Testis (tissue), 3 donors: Measurements from ENCODE around the gene APOE. TPM values are rescaled to one million over a fixed set of nuclear protein-coding genes. Genes with fewer than 3 reads are reported as not detected.

ENCODE experiments used
- DNase-seq: peaks from one replicate; pipeline ENCODE4 v3.0.0-alpha.2; 2019
- H3K27ac ChIP-seq, 2 donors: fragments of 200-600 bp; sonication (generic); one replicate each; pipeline ENCODE4 v1.5.1; 2019
- H3K27me3 ChIP-seq: fragments of 200-600 bp; sonication (generic); one replicate; pipeline ENCODE4 v1.5.1; 2019
- H3K36me3 ChIP-seq: fragments of 200-600 bp; sonication (generic); one replicate; pipeline ENCODE4 v1.5.1; 2017; ENCODE audit warnings: low read depth; ENCODE audit errors: missing control alignments
- H3K4me1 ChIP-seq: fragments of 200-600 bp; sonication (generic); one replicate; pipeline ENCODE4 v1.5.1; 2019
- H3K4me3 ChIP-seq, 2 donors: fragments of 200-600 bp; sonication (generic); one replicate each; pipeline ENCODE4 v1.5.1; 2017 to 2019
- H3K9me3 ChIP-seq: fragments of 200-600 bp; sonication (generic); one replicate; pipeline ENCODE4 v1.5.1; 2017
- POLR2A ChIP-seq: fragments of 450-650 bp; IDR thresholded peaks from one replicate; pipeline ENCODE4 v1.6.1; 2017; ENCODE audit warnings: antibody characterized with exemption, mild to moderate bottlenecking, moderate library complexity
- WGBS, 2 donors: methylation state at CpG; one replicate each; pipeline ENCODE4 v1.1.5; 2018; 5-methylcytosine and 5-hydroxymethylcytosine counted together
- intact Hi-C: fragments of 100-400 bp; cut with DNase I; formaldehyde crosslinking; loops from one replicate; pipeline ENCODE4 v1.15.1; 2023; ENCODE audit warnings: low total_unique reads
- polyA plus RNA-seq: library from polyadenylated mRNA; stranded (reverse); fragments of 350-450 nt; fragmentation: Illumina TruSeq; extraction: RNeasy Lipid Tissue Mini Kit (QIAGEN cat#74804); gene quantifications from one replicate; pipeline ENCODE4 v1.2.3, GENCODE V29; 2014; ENCODE audit warnings: low read depth, low replicate concordance; ENCODE audit not compliant: insufficient read depth
- total RNA-seq, 2 donors: library from RNA; depleted of rRNA; stranded (reverse); fragments of >200 nt; gene quantifications; one replicate each; pipeline ENCODE4 v1.2.3, GENCODE V29; 2016
- TF ChIP-seq, protein P1 (sequence below), 3 experiments: fragments of 450-650 bp in 2 of 3; fragments of 200-600 bp in 1 of 3; sonication (generic) in 1 of 3; IDR thresholded peaks; one replicate each; pipeline ENCODE4 v1.5.1; 2016 to 2019; ENCODE audit warnings: antibody characterized with exemption in 3 of 3, mild to moderate bottlenecking in 2 of 3, moderate library complexity in 1 of 3

Gene APOE
- total and polyA plus RNA-seq, 3 donors from 2014 or later, result 185 to 494 (median 215) TPM

DNA sequence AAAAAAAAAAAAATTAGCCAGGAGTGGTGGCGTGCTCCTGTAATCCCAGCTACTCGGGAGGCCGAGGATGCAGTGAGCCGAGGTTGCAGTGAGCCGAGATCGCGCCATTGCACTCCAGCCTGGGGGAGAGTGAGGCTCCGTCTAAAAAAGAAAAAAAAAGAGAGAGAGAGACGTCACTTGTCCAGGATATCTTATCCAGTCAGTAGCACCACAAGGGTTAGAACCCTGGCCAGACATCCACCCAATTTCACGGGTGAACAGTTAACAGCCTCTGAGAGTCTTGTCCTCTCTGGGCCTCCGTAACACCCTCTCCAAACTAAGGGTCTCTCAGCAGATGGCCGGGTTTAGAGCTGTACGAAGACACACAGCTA lies 48.7 kb downstream of the APOE start:
- TF ChIP-seq, protein P1, sequence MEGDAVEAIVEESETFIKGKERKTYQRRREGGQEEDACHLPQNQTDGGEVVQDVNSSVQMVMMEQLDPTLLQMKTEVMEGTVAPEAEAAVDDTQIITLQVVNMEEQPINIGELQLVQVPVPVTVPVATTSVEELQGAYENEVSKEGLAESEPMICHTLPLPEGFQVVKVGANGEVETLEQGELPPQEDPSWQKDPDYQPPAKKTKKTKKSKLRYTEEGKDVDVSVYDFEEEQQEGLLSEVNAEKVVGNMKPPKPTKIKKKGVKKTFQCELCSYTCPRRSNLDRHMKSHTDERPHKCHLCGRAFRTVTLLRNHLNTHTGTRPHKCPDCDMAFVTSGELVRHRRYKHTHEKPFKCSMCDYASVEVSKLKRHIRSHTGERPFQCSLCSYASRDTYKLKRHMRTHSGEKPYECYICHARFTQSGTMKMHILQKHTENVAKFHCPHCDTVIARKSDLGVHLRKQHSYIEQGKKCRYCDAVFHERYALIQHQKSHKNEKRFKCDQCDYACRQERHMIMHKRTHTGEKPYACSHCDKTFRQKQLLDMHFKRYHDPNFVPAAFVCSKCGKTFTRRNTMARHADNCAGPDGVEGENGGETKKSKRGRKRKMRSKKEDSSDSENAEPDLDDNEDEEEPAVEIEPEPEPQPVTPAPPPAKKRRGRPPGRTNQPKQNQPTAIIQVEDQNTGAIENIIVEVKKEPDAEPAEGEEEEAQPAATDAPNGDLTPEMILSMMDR (IDR thresholded peaks at IDR 0.05), result no peak
- no peak for TF ChIP-seq POLR2A
- H3K27me3 ChIP-seq, result no peaks in the 10 kb centered on the region
- peak overlapping the region; percentile 99 to 100 for H3K4me3 ChIP-seq
- WGBS, 2 donors, result 19 to 21% methylated on average over 13 of the region's 13 CpGs
- DNase-seq, result no peak
- peaks cover 47% of the 10 kb centered on the region for H3K4me1 ChIP-seq
- intact Hi-C loops, result loop anchor here (5.0 kb wide), 1 partner anchor 52 kb away; no protein-coding TSS in a partner anchor
- H3K9me3 ChIP-seq, result no peaks in the 10 kb centered on the region
- no peaks in the 10 kb centered on the region for H3K36me3 ChIP-seq
- H3K27ac ChIP-seq, result peak overlapping the region; percentile 93 to 96

DNA sequence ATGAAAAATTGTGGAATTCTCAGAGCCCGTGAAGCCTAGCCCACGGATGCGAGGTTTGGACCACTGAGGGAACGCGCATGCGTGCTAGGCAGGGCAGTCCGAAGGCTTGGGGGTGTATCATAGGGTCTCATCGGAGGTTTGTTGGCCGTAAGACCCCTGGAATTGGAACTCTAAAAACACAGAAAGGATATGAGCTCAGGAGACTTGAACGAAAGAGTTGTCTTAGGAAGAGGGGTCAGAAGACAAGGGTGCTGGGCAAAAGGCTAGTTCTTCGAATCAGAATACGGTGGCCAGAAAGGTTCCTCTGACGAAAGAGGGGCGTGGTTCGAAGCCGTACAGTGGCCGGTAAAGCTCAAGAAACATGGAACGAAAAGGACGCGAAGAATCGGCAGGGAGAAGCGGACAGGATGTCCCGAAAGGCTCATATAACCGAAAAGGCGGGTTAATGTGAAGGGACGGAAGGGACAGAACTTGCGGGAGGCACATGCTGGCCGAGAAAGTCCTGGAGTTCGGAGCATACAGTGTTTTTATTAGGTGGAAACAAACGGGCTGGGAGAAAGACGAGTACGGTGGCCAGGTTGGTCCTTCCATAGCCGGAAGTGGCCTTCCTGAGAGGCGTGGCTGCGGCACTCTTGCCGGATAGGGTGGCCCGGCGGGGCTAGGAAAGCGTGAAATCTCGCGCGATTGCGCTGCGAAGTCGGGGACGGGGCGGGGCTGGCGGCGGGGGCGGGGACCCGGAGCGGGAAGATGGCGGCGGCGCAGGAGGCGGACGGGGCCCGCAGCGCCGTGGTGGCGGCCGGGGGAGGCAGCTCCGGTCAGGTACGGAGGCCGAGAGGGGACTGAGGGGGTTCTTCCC lies 49.3 kb downstream of the APOE start, which contains the start of gene CLPTM1:
CLPTM1 (plus strand) TSS at position 732 of the 856 bp plus-strand sequence; CDS start at position 748, 16 bp downstream.
- H3K27me3 ChIP-seq, result no peaks in the 10 kb centered on the region
- DNase-seq, result peak; percentile 98
- TF ChIP-seq, protein P1 (IDR thresholded peaks at IDR 0.05), result peak in 2 of 3 experiments; percentile 50 to 62
- no peak for TF ChIP-seq POLR2A
- H3K27ac ChIP-seq, result peak within 1 kb of the TSS; percentile 93 to 96
- WGBS, 2 donors, result 0 to 1% methylated on average over 38 to 65 of the region's 65 CpGs
- H3K4me1 ChIP-seq, result peaks cover 45% of the 10 kb centered on the region
- peak within 1 kb of the TSS; percentile 99 to 100 for H3K4me3 ChIP-seq
- intact Hi-C loops, result loop anchor here (5.0 kb wide), 1 partner anchor 53 kb away; no protein-coding TSS in a partner anchor
- no peaks in the 10 kb centered on the region for H3K9me3 ChIP-seq
- H3K36me3 ChIP-seq, result no peaks in the 10 kb centered on the region

DNA sequence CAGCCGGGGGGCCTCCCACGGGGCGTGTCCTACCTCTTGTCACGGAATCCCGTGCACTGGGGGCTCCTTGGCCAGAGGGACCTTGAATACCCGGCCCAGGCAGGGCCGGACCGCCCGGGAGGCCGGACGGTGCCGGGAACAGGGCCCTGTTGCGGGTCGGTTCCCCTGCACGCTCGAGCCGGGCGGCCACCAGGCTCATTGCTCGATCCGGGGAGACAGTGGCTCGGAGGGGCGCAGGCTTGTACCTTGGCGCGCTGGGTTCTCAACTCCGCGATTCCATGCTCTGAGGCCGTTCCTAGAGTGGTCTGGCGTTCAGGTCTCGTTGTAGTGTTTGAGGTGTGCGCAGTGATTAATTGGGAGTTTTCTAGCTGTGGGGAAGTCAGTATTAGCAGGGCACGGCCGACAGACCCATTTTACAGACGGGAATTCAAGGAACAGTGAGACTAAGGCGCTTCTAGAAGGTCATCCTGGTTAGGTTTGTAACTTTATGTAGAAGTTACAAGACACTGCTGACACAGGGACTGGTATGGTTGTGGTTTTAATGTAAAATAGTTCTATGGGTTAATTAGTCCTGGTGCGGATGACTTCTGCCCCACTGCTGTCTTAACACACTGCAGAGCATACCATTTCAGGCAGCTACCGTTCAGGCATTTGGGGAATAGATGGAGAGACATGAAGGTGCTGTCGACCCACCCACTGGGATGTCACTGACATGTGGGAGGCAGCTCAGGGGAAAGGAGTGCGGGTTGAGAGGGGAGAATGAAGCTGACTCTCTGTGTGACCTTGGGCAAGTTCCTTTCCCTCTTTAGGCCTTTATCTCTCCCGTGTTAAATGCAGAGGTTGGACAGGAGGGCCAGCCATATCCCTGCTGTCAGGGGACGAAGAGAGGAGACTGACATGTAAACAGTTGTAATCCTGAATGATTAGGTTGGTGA lies 50.2 kb downstream of the APOE start:
- DNase-seq, result peak; percentile 30
- intact Hi-C loops, result no loop called here
- peak overlapping the region; percentile 99 to 100 for H3K4me3 ChIP-seq

GRCh38 chr19:44957526-44957925 lies 51.9 kb downstream of the APOE start:
- Histone ChIP-seq H3K36me3 (no peaks in the 10 kb centered on the region), H3K9me3 (no peaks in the 10 kb centered on the region), H3K4me1 (peaks cover 29% of the 10 kb centered on the region), H3K27me3 (no peaks in the 10 kb centered on the region), H3K27ac (no peak overlapping the region), H3K4me3 (no peak overlapping the region)
- no peak for TF ChIP-seq POLR2A
- TF ChIP-seq, protein P1 (IDR thresholded peaks at IDR 0.05), result no peak
- no peak for DNase-seq
- 62 to 63% methylated on average over 5 to 7 of the region's 7 CpGs for WGBS, 2 donors
- intact Hi-C loops, result no loop called here

More for the DNA sequence above, 50.2 kb downstream of the APOE start:
- H3K36me3 ChIP-seq, result no peaks in the 10 kb centered on the region
- TF ChIP-seq POLR2A, result no peak
- TF ChIP-seq, protein P1 (IDR thresholded peaks at IDR 0.05), result no peak
- H3K9me3 ChIP-seq, result no peaks in the 10 kb centered on the region
- H3K27ac ChIP-seq, result peak overlapping the region; percentile 93 to 96
- peaks cover 38% of the 10 kb centered on the region for H3K4me1 ChIP-seq
- WGBS, 2 donors, result 1 to 6% methylated on average over 10 to 40 of the region's 40 CpGs
- no peaks in the 10 kb centered on the region for H3K27me3 ChIP-seq
